ACC112 (cell line): ENCODE data around the gene SIL1.

Experiments used
- H2AFZ ChIP-seq: fragments of 200-600 bp; sonication (generic); one replicate; pipeline ENCODE4 v1.6.0; 2017; ENCODE audit warnings: antibody characterized with exemption, low read length; ENCODE audit not compliant: unreplicated experiment
- H3K27ac ChIP-seq: fragments of 200-600 bp; sonication (generic); 2 replicates; pipeline ENCODE4 v1.5.1; 2014; ENCODE audit warnings: low read depth, mild to moderate bottlenecking, antibody characterized with exemption, low read length, moderate library complexity
- H3K27me3 ChIP-seq: fragments of 200-600 bp; sonication (generic); 2 replicates; pipeline ENCODE4 v1.6.1; 2014; ENCODE audit warnings: mild to moderate bottlenecking, antibody characterized with exemption, low read length, moderate library complexity, mixed read lengths; ENCODE audit not compliant: insufficient read depth
- H3K36me3 ChIP-seq: fragments of 200-600 bp; sonication (generic); 2 replicates; pipeline ENCODE4 v1.6.1; 2016; ENCODE audit warnings: mild to moderate bottlenecking, antibody characterized with exemption, low read length, moderate library complexity, mixed read lengths; ENCODE audit not compliant: insufficient read depth
- H3K4me1 ChIP-seq: fragments of 200-600 bp; sonication (generic); one replicate; pipeline ENCODE4 v1.6.1; 2016; ENCODE audit warnings: low read length, mixed read lengths; ENCODE audit not compliant: insufficient read depth, unreplicated experiment, control insufficient read depth
- H3K4me3 ChIP-seq: fragments of 200-600 bp; sonication (generic); 2 replicates; pipeline ENCODE4 v1.5.1; 2014; ENCODE audit warnings: mild to moderate bottlenecking, low read depth, low read length
- H3K79me2 ChIP-seq: fragments of 200-600 bp; sonication (generic); one replicate; pipeline ENCODE4 v1.6.0; 2016; ENCODE audit warnings: low read length; ENCODE audit not compliant: control insufficient read depth, unreplicated experiment, insufficient read depth

Gene SIL1

GRCh38 chr5:138898742-138899141 is 299.4 kb downstream of the SIL1 start:
- no peak overlapping the region for H3K4me3 ChIP-seq
- H3K27me3 ChIP-seq = no peaks in the 10 kb centered on the region
- no peak overlapping the region for H3K27ac ChIP-seq
- peaks cover 9% of the 10 kb centered on the region for H3K79me2 ChIP-seq
- peaks cover 5% of the 10 kb centered on the region; the same call in 1 of the 2 replicates for H3K36me3 ChIP-seq
- H2AFZ ChIP-seq = no peak overlapping the region
- peaks cover 36% of the 10 kb centered on the region for H3K4me1 ChIP-seq

- no peaks in the 10 kb centered on the region for H3K27me3 ChIP-seq
- peaks cover 9% of the 10 kb centered on the region for H3K79me2 ChIP-seq
- no peak overlapping the region for H3K27ac ChIP-seq
- H3K36me3 ChIP-seq = 0 out of 2 replicates have a peak, but pooled peaks cover 4% of the 10 kb centered on the region
- H2AFZ ChIP-seq = no peak overlapping the region
- no peak overlapping the region for H3K4me3 ChIP-seq
- H3K4me1 ChIP-seq = peaks cover 31% of the 10 kb centered on the region
Measured at GRCh38 chr5:138898299-138898698, 299.9 kb downstream of the SIL1 start.
